HG03039 (cell line): ENCODE results near the gene SLCO1C1.

ENCODE experiments used
- ATAC-seq: cut with Tn5 transposase; IDR thresholded peaks from one replicate; pipeline ENCODE4 v1.9.1; 2021; ENCODE audit warnings: mild to moderate bottlenecking, moderate library complexity; ENCODE audit not compliant: unreplicated experiment

SLCO1C1 gene

DNA sequence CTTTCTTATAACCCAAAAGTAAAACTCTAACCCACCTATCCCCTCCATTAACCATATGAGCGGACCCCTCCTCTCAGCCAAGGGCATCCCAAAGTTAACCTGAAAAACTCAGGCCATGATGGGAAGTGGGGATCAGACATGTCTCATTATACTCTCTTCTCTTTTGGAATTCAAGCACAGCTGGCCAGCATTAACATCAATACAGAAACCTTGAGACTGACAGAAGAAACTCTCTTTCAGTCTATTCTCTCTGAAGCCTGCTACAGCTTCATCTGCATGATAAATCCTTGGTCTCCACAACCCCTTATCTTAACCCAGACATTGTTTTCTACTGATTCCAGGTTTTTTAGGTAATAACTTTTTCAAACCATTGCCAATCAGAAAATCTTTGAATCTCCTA is 97.8 kb downstream of the SLCO1C1 start:
- no peak for ATAC-seq

DNA sequence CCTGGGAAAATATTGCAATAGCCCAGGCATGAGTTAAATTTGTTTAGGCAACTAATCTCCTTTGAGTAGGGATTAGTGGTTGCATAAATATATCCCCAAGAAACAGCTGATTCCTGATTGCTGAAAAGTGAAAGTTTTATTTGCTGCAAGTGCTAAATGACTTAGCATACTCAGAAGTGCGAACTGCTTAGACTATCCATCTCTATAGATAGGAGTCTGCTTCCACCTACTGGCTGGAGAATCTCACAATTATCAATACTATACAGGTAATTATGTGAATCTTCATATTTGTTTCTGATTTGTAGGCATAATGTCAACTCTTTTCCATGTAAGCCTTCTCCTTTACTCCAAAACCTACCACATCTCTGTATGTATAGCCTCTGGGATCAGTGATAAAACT is 103.4 kb downstream of the SLCO1C1 start:
- ATAC-seq, result no peak

DNA sequence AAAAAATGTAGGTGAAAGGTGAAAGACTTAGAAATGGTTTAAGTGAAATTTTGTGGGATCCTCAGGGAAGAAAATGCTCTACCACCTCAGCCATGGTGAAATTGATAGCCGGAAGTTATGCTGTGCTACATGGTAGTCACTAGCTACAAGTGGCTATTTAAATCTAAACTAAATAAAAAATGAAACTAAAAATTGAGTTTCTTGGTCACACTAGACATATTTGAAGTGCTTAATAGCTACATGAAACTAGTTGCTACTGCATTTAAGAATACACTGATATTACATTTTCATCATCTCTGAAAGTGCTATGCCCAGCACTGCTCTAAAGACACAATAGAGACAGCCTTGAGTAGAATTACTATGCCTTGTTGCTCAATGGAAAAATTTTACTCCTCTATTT is 105.0 kb downstream of the SLCO1C1 start:
- no peak for ATAC-seq

DNA sequence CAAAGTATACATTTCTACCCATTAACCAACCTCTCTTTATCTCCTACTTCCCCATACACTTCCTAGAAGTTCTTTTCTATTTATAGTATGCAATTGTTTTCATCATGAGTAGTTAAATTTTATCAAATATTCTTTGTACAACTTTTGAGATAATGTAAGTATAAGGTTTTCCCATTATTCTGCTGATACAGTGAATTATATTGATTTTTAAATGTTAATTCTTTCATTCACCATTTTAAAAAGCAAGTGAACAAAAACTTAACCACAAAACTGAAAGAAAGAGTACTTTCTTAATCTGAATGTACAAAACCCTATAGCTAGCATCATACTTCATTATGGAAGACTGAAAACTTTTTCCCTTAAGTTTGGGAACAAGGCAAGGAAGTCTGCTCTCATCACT is 105.9 kb downstream of the SLCO1C1 start:
- ATAC-seq, result no peak
